CD14-positive monocyte (primary cell): ENCODE measurements around the gene STX18. TPM values are rescaled to one million over a fixed set of nuclear protein-coding genes. Genes with fewer than 3 reads are reported as not detected.

Experiments
- DNase-seq, 3 donors: peaks; one replicate each; pipeline ENCODE4 v3.0.0-alpha.2; 2011 to 2022
- H2AFZ ChIP-seq: 2 replicates; pipeline ENCODE4 v1.6.0; 2012; ENCODE audit warnings: mild to moderate bottlenecking, low read depth, low read length, inconsistent platforms; ENCODE audit not compliant: insufficient read depth, poor library complexity, severe bottlenecking
- H3K27ac ChIP-seq, 2 donors: 1 replicate in 1 of 2; 2 replicates in 1 of 2; pipeline ENCODE4 v1.5.1; 2012 to 2013; ENCODE audit warnings: low read length in 2 of 2, control low read depth in 1 of 2, inconsistent platforms in 1 of 2, low read depth in 1 of 2, mild to moderate bottlenecking in 1 of 2
- H3K27me3 ChIP-seq, 2 donors: one replicate each; pipeline versions ENCODE4 v1.6.0 to v1.6.1; 2011 to 2013; ENCODE audit warnings: low read length in 2 of 2; ENCODE audit not compliant: control insufficient read depth in 2 of 2, insufficient read depth in 2 of 2
- H3K36me3 ChIP-seq, 2 donors: replicated peaks in 1 of 2; 1 replicate in 1 of 2; 2 replicates in 1 of 2; pipeline versions ENCODE4 v1.5.1 to v1.6.1; 2012 to 2013; ENCODE audit warnings: low read length in 2 of 2, control low read depth in 1 of 2, inconsistent platforms in 1 of 2, mild to moderate bottlenecking in 1 of 2; ENCODE audit not compliant: insufficient read depth in 2 of 2, control insufficient read depth in 1 of 2
- H3K4me1 ChIP-seq, 2 donors: 1 replicate in 1 of 2; 2 replicates in 1 of 2; pipeline versions ENCODE4 v1.5.1 to v1.6.1; 2012 to 2013; ENCODE audit warnings: low read length in 2 of 2, control low read depth in 1 of 2, inconsistent platforms in 1 of 2, mild to moderate bottlenecking in 1 of 2, moderate library complexity in 1 of 2; ENCODE audit not compliant: insufficient read depth in 2 of 2, control insufficient read depth in 1 of 2
- H3K4me2 ChIP-seq: replicated peaks from 2 replicates; pipeline ENCODE3; 2012; ENCODE audit warnings: low read length, moderate library complexity, mild to moderate bottlenecking; ENCODE audit not compliant: poor library complexity, severe bottlenecking; ENCODE audit errors: extremely low read depth
- H3K4me3 ChIP-seq, 3 experiments: fragments of 200-600 bp in 1 of 3; sonication (generic) in 1 of 3; replicated peaks in 1 of 3; 1 replicate in 2 of 3; 2 replicates in 1 of 3; pipeline ENCODE4 v1.5.1; 2011 to 2013; ENCODE audit warnings: low read length in 3 of 3, mild to moderate bottlenecking in 3 of 3, control low read depth in 2 of 3, low read depth in 2 of 3, inconsistent platforms in 1 of 3, moderate library complexity in 1 of 3
- H3K79me2 ChIP-seq: 2 replicates; pipeline ENCODE4 v1.6.0; 2012; ENCODE audit warnings: mild to moderate bottlenecking, control low read depth, inconsistent platforms, low read length, moderate library complexity; ENCODE audit not compliant: insufficient read depth
- H3K9ac ChIP-seq: 2 replicates; pipeline ENCODE4 v1.6.0; 2017; ENCODE audit warnings: low read length, mild to moderate bottlenecking; ENCODE audit not compliant: insufficient read depth, poor library complexity, severe bottlenecking
- H3K9me3 ChIP-seq, 2 donors: replicated peaks in 1 of 2; 1 replicate in 1 of 2; 2 replicates in 1 of 2; pipeline versions ENCODE4 v1.5.1 to v1.6.1; 2012 to 2013; ENCODE audit warnings: low read length in 2 of 2, control low read depth in 1 of 2; ENCODE audit not compliant: control insufficient read depth in 1 of 2, insufficient read depth in 1 of 2
- H4K20me1 ChIP-seq: 2 replicates; pipeline ENCODE4 v1.6.0; 2012; ENCODE audit warnings: mild to moderate bottlenecking, low read length, control low read depth, moderate library complexity; ENCODE audit not compliant: insufficient read depth
- H3K27ac Mint-ChIP-seq, 7 donors: one replicate each; pipeline ENCODE4 v1.8.0; 2020; ENCODE audit warnings: mild to moderate bottlenecking in 7 of 7, mixed read lengths in 7 of 7, moderate library complexity in 6 of 7, inconsistent platforms in 2 of 7
- H3K27me3 Mint-ChIP-seq, 3 donors: one replicate each; pipeline ENCODE4 v1.8.0; 2021 to 2022; ENCODE audit warnings: low read depth in 3 of 3, mild to moderate bottlenecking in 3 of 3, mixed read lengths in 3 of 3, moderate library complexity in 3 of 3, inconsistent platforms in 1 of 3
- H3K36me3 Mint-ChIP-seq, 2 donors: one replicate each; pipeline ENCODE4 v1.8.0; 2020; ENCODE audit warnings: mixed read lengths in 2 of 2, inconsistent platforms in 1 of 2, mild to moderate bottlenecking in 1 of 2
- H3K4me1 Mint-ChIP-seq: one replicate; pipeline ENCODE4 v1.8.0; 2020; ENCODE audit warnings: mild to moderate bottlenecking, mixed read lengths
- H3K4me3 Mint-ChIP-seq, 2 donors: one replicate each; pipeline ENCODE4 v1.8.0; 2020; ENCODE audit warnings: mild to moderate bottlenecking in 2 of 2, mixed read lengths in 2 of 2, moderate library complexity in 1 of 2
- H3K9me3 Mint-ChIP-seq, 7 donors: one replicate each; pipeline ENCODE4 v1.8.0; 2020 to 2022; ENCODE audit warnings: mixed read lengths in 7 of 7, mild to moderate bottlenecking in 6 of 7, moderate library complexity in 6 of 7, inconsistent platforms in 2 of 7
- WGBS: methylation state at CpG from one replicate; pipeline ENCODE4 v1.1.5; 2013; ENCODE audit warnings: missing lambda C conversion rate; ENCODE audit not compliant: insufficient coverage; 5-methylcytosine and 5-hydroxymethylcytosine counted together
- intact Hi-C, 2 donors: fragments of 100-400 bp; cut with micrococcal nuclease; formaldehyde crosslinking; loops; one replicate each; pipeline versions ENCODE4 v1.15.0 to v1.15.1; 2023
- polyA plus RNA-seq, 3 donors: library from polyadenylated mRNA; depleted of rRNA in 1 of 3; unstranded in 2 of 3; stranded (reverse) in 1 of 3; fragments of 300-500 nt in 2 of 3; fragments of >200 nt in 1 of 3; fragmentation: Illumina TruSeq in 2 of 3; gene quantifications; 1 replicate in 2 of 3; 2 replicates in 1 of 3; pipeline ENCODE4 v1.2.3, GENCODE V29; 2012 to 2021
- TF ChIP-seq, protein P1 (sequence below): fragments of 200-600 bp; IDR thresholded peaks from one replicate; pipeline ENCODE4 v1.8.0; 2022; ENCODE audit warnings: antibody characterized with exemption, mild to moderate bottlenecking

STX18 gene
- polyA plus RNA-seq, 3 donors: 19.0 to 24.1 (median 19.6) TPM

- H3K9me3 Mint-ChIP-seq: no peaks in the 10 kb centered on the region
- H3K4me2 ChIP-seq: no peak overlapping the region
- no peak overlapping the region for H3K4me3 Mint-ChIP-seq
- H3K4me1 ChIP-seq: no peaks in the 10 kb centered on the region
- no peak overlapping the region for H3K4me3 ChIP-seq
- H2AFZ ChIP-seq: no peak overlapping the region
- intact Hi-C loops: no loop called here
- TF ChIP-seq, protein P1, sequence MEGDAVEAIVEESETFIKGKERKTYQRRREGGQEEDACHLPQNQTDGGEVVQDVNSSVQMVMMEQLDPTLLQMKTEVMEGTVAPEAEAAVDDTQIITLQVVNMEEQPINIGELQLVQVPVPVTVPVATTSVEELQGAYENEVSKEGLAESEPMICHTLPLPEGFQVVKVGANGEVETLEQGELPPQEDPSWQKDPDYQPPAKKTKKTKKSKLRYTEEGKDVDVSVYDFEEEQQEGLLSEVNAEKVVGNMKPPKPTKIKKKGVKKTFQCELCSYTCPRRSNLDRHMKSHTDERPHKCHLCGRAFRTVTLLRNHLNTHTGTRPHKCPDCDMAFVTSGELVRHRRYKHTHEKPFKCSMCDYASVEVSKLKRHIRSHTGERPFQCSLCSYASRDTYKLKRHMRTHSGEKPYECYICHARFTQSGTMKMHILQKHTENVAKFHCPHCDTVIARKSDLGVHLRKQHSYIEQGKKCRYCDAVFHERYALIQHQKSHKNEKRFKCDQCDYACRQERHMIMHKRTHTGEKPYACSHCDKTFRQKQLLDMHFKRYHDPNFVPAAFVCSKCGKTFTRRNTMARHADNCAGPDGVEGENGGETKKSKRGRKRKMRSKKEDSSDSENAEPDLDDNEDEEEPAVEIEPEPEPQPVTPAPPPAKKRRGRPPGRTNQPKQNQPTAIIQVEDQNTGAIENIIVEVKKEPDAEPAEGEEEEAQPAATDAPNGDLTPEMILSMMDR: no peak
- no peak for DNase-seq
- peaks cover 7% of the 10 kb centered on the region for H3K4me1 Mint-ChIP-seq
- peaks cover 0 to 8% of the 10 kb centered on the region in 2 donors for H3K36me3 ChIP-seq
- H3K9ac ChIP-seq: no peak overlapping the region
- no CpG with 5 or more reads among the region's 5 CpGs for WGBS
- H3K9me3 ChIP-seq: no peaks in the 10 kb centered on the region
- no peak overlapping the region for H3K27ac Mint-ChIP-seq
- H3K36me3 Mint-ChIP-seq: peaks cover 1 to 6% of the 10 kb centered on the region in 2 donors
- peaks cover 87% of the 10 kb centered on the region for H3K79me2 ChIP-seq
- no peaks in the 10 kb centered on the region for H3K27me3 ChIP-seq
- H4K20me1 ChIP-seq: peaks cover 81% of the 10 kb centered on the region
- H3K27ac ChIP-seq: no peak overlapping the region
- no peaks in the 10 kb centered on the region for H3K27me3 Mint-ChIP-seq
Measured at GRCh38 chr4:4518747-4519146, 23.1 kb downstream of the STX18 start.

- no peak overlapping the region for H3K27ac ChIP-seq
- H4K20me1 ChIP-seq: peaks cover 72% of the 10 kb centered on the region
- no peak overlapping the region for H3K9ac ChIP-seq
- no peaks in the 10 kb centered on the region for H3K27me3 Mint-ChIP-seq
- H3K4me3 Mint-ChIP-seq: no peak overlapping the region
- H3K27me3 ChIP-seq: no peaks in the 10 kb centered on the region
- no peaks in the 10 kb centered on the region for H3K9me3 ChIP-seq
- H3K4me1 ChIP-seq: no peaks in the 10 kb centered on the region
- no peak overlapping the region for H2AFZ ChIP-seq
- no peaks in the 10 kb centered on the region for H3K9me3 Mint-ChIP-seq
- DNase-seq: no peak
- peaks cover 89% of the 10 kb centered on the region for H3K79me2 ChIP-seq
- H3K36me3 Mint-ChIP-seq: peaks cover 12 to 18% of the 10 kb centered on the region in 2 donors
- H3K36me3 ChIP-seq: peaks cover 0 to 12% of the 10 kb centered on the region in 2 donors
- no peak overlapping the region for H3K27ac Mint-ChIP-seq
- intact Hi-C loops: no loop called here
- no peak overlapping the region for H3K4me2 ChIP-seq
- no peak overlapping the region for H3K4me3 ChIP-seq
- TF ChIP-seq, protein P1: no peak
- H3K4me1 Mint-ChIP-seq: peaks cover 7% of the 10 kb centered on the region
Measured at GRCh38 chr4:4514786-4515185, 27.1 kb downstream of the STX18 start.
